GM18858 (cell line): Measurements from ENCODE around the gene PARVG.
"Not testable (repeated sequence)": the region's sequence is repeated elsewhere in the genome, so short reads cannot be mapped to it uniquely, and the experiment has no call there.

Experiments
- ATAC-seq: cut with Tn5 transposase; IDR thresholded peaks from one replicate; pipeline ENCODE4 v1.9.1; 2021; ENCODE audit not compliant: unreplicated experiment

Gene PARVG

GRCh38 chr22:44211256-44211945, 30.7 kb downstream of the PARVG start:
- no peak for ATAC-seq

GRCh38 chr22:44211946-44212930, 31.5 kb downstream of the PARVG start:
- no peak for ATAC-seq

- ATAC-seq, result no peak
Observed at GRCh38 chr22:44212936-44213335, 32.2 kb downstream of the PARVG start.

GRCh38 chr22:44213489-44214043, 32.8 kb downstream of the PARVG start:
- ATAC-seq, result no peak

GRCh38 chr22:44214187-44214586, 33.5 kb downstream of the PARVG start:
- no peak for ATAC-seq

GRCh38 chr22:44214764-44215163, 34.0 kb downstream of the PARVG start:
- no peak for ATAC-seq

GRCh38 chr22:44215287-44215686, 34.6 kb downstream of the PARVG start:
- no peak for ATAC-seq

GRCh38 chr22:44217346-44217745, 36.6 kb downstream of the PARVG start:
- ATAC-seq, result no peak

GRCh38 chr22:44218071-44218470, 37.3 kb downstream of the PARVG start:
- no peak for ATAC-seq

GRCh38 chr22:44219101-44219870, 38.6 kb downstream of the PARVG start:
- no peak for ATAC-seq

- no peak for ATAC-seq
Observed at GRCh38 chr22:44220727-44221680, 40.3 kb downstream of the PARVG start.

GRCh38 chr22:44221710-44222475, 41.2 kb downstream of the PARVG start:
- no peak for ATAC-seq

- no peak for ATAC-seq
Observed at GRCh38 chr22:44224166-44224565, 43.4 kb downstream of the PARVG start.

GRCh38 chr22:44225091-44225689, 44.5 kb downstream of the PARVG start:
- no peak for ATAC-seq

- no peak for ATAC-seq
Observed at GRCh38 chr22:44225812-44226211, 45.1 kb downstream of the PARVG start.

GRCh38 chr22:44229331-44229730, 48.6 kb downstream of the PARVG start:
- no peak for ATAC-seq

- no peak for ATAC-seq
Observed at GRCh38 chr22:44229809-44230208, 49.1 kb downstream of the PARVG start.

- ATAC-seq, result no peak
Observed at GRCh38 chr22:44231233-44231632, 50.5 kb downstream of the PARVG start.

- not testable (repeated sequence) for ATAC-seq
Observed at GRCh38 chr22:44234372-44234771, 53.6 kb downstream of the PARVG start.
